Activated T-helper 17 cell treated with anti-CD3 and anti-CD28 coated beads, Interleukin-2, amount 50 U/mL, for 72 hours (primary cell): ENCODE measurements around the gene RETREG1. TPM values are rescaled to one million over a fixed set of nuclear protein-coding genes. Genes with fewer than 3 reads are reported as not detected.
"Not testable (repeated sequence)": the region's sequence is repeated elsewhere in the genome, so short reads cannot be mapped to it uniquely, and the experiment has no call there.

Source experiments
- ATAC-seq: fragments of 150-1000 bp; cut with Tn5 transposase; replicated peaks from 2 replicates; pipeline ENCODE4 v1.10.0; 2021; ENCODE audit warnings: mild to moderate bottlenecking, moderate library complexity
- H3K27ac Mint-ChIP-seq: one replicate; pipeline ENCODE4 v1.8.0; 2022; ENCODE audit warnings: mixed read lengths
- H3K27me3 Mint-ChIP-seq: one replicate; pipeline ENCODE4 v1.8.0; 2022; ENCODE audit warnings: mixed read lengths
- H3K36me3 Mint-ChIP-seq: one replicate; pipeline ENCODE4 v1.8.0; 2022; ENCODE audit warnings: low read depth, mild to moderate bottlenecking, mixed read lengths
- H3K4me1 Mint-ChIP-seq: one replicate; pipeline ENCODE4 v1.8.0; 2022; ENCODE audit warnings: mixed read lengths
- H3K4me3 Mint-ChIP-seq: one replicate; pipeline ENCODE4 v1.8.0; 2022; ENCODE audit warnings: mild to moderate bottlenecking, mixed read lengths
- H3K9me3 Mint-ChIP-seq: one replicate; pipeline ENCODE4 v1.8.0; 2022; ENCODE audit warnings: mixed read lengths
- total RNA-seq, 2 donors: library from RNA; stranded (reverse); gene quantifications; one replicate each; pipeline ENCODE4 v1.2.3, GENCODE V29; 2022

RETREG1 gene
- total RNA-seq, 2 donors from 2014 or later, result 8.4 to 13.5 TPM

- H3K4me3 Mint-ChIP-seq, result no peak overlapping the region
- no peak overlapping the region for H3K27ac Mint-ChIP-seq
- H3K9me3 Mint-ChIP-seq, result peaks cover 17% of the 10 kb centered on the region
- no peaks in the 10 kb centered on the region for H3K27me3 Mint-ChIP-seq
- ATAC-seq, result no peak
- peaks cover 5% of the 10 kb centered on the region for H3K4me1 Mint-ChIP-seq
- no peaks in the 10 kb centered on the region for H3K36me3 Mint-ChIP-seq
These were observed 123.5 kb downstream of the RETREG1 start for GRCh38 chr5:16493261-16493660.

GRCh38 chr5:16492398-16493140 is 124.2 kb downstream of the RETREG1 start:
- Mint-ChIP-seq H3K27ac (no peak overlapping the region), H3K27me3 (no peaks in the 10 kb centered on the region), H3K4me3 (no peak overlapping the region), H3K4me1 (peaks cover 11% of the 10 kb centered on the region), H3K36me3 (no peaks in the 10 kb centered on the region), H3K9me3 (peaks cover 12% of the 10 kb centered on the region)
- ATAC-seq, result no peak

- peaks cover 7% of the 10 kb centered on the region for H3K9me3 Mint-ChIP-seq
- no peak overlapping the region for H3K4me3 Mint-ChIP-seq
These were observed 125.9 kb downstream of the RETREG1 start for GRCh38 chr5:16490911-16491310.

GRCh38 chr5:16489322-16489791 is 127.4 kb downstream of the RETREG1 start:
- no peak for ATAC-seq
- H3K27me3 Mint-ChIP-seq, result no peaks in the 10 kb centered on the region
- H3K4me1 Mint-ChIP-seq, result peaks cover 20% of the 10 kb centered on the region
- H3K36me3 Mint-ChIP-seq, result no peaks in the 10 kb centered on the region
- no peak overlapping the region for H3K4me3 Mint-ChIP-seq
- no peaks in the 10 kb centered on the region for H3K9me3 Mint-ChIP-seq
- no peak overlapping the region for H3K27ac Mint-ChIP-seq

More at GRCh38 chr5:16490911-16491310, 125.9 kb downstream of the RETREG1 start:
- Mint-ChIP-seq H3K27ac (no peak overlapping the region), H3K4me1 (peaks cover 20% of the 10 kb centered on the region), H3K36me3 (no peaks in the 10 kb centered on the region), H3K27me3 (no peaks in the 10 kb centered on the region)
- no peak for ATAC-seq

GRCh38 chr5:16487456-16487855 is 129.3 kb downstream of the RETREG1 start:
- Mint-ChIP-seq H3K4me3 (no peak overlapping the region), H3K27me3 (no peaks in the 10 kb centered on the region), H3K36me3 (no peaks in the 10 kb centered on the region), H3K27ac (no peak overlapping the region), H3K4me1 (peaks cover 19% of the 10 kb centered on the region), H3K9me3 (no peaks in the 10 kb centered on the region)
- no peak for ATAC-seq

- peaks cover 19% of the 10 kb centered on the region for H3K4me1 Mint-ChIP-seq
- H3K27ac Mint-ChIP-seq, result no peak overlapping the region
- H3K9me3 Mint-ChIP-seq, result no peaks in the 10 kb centered on the region
- H3K27me3 Mint-ChIP-seq, result no peaks in the 10 kb centered on the region
- no peak overlapping the region for H3K4me3 Mint-ChIP-seq
- no peaks in the 10 kb centered on the region for H3K36me3 Mint-ChIP-seq
- ATAC-seq, result peak; percentile 64
These were observed 130.1 kb downstream of the RETREG1 start for GRCh38 chr5:16486711-16487111.

- Mint-ChIP-seq H3K36me3 (no peaks in the 10 kb centered on the region), H3K4me3 (no peak overlapping the region), H3K27ac (no peak overlapping the region), H3K9me3 (no peaks in the 10 kb centered on the region), H3K27me3 (no peaks in the 10 kb centered on the region), H3K4me1 (peaks cover 19% of the 10 kb centered on the region)
- no peak for ATAC-seq
These were observed 131.1 kb downstream of the RETREG1 start for GRCh38 chr5:16485656-16486055.

- peaks cover 7% of the 10 kb centered on the region for H3K36me3 Mint-ChIP-seq
- H3K4me1 Mint-ChIP-seq, result peaks cover 25% of the 10 kb centered on the region
- ATAC-seq, result no peak
- no peaks in the 10 kb centered on the region for H3K9me3 Mint-ChIP-seq
- no peak overlapping the region for H3K27ac Mint-ChIP-seq
- no peak overlapping the region for H3K4me3 Mint-ChIP-seq
- H3K27me3 Mint-ChIP-seq, result no peaks in the 10 kb centered on the region
These were observed 132.7 kb downstream of the RETREG1 start for GRCh38 chr5:16484081-16484480.

- Mint-ChIP-seq H3K36me3 (peaks cover 7% of the 10 kb centered on the region), H3K4me3 (no peak overlapping the region), H3K9me3 (no peaks in the 10 kb centered on the region), H3K27ac (no peak overlapping the region), H3K4me1 (peaks cover 26% of the 10 kb centered on the region), H3K27me3 (no peaks in the 10 kb centered on the region)
- ATAC-seq, result no peak
These were observed 133.4 kb downstream of the RETREG1 start for GRCh38 chr5:16483361-16483760.

GRCh38 chr5:16482891-16483290 is 133.9 kb downstream of the RETREG1 start:
- H3K4me3 Mint-ChIP-seq, result no peak overlapping the region

GRCh38 chr5:16480821-16481538 is 135.8 kb downstream of the RETREG1 start:
- Mint-ChIP-seq H3K4me1 (peaks cover 10% of the 10 kb centered on the region), H3K36me3 (peaks cover 7% of the 10 kb centered on the region), H3K4me3 (no peak overlapping the region), H3K9me3 (no peaks in the 10 kb centered on the region), H3K27me3 (no peaks in the 10 kb centered on the region), H3K27ac (no peak overlapping the region)
- no peak for ATAC-seq

More at GRCh38 chr5:16482891-16483290, 133.9 kb downstream of the RETREG1 start:
- no peak overlapping the region for H3K27ac Mint-ChIP-seq
- peaks cover 7% of the 10 kb centered on the region for H3K36me3 Mint-ChIP-seq
- no peaks in the 10 kb centered on the region for H3K27me3 Mint-ChIP-seq
- ATAC-seq, result no peak
- no peaks in the 10 kb centered on the region for H3K9me3 Mint-ChIP-seq
- peaks cover 21% of the 10 kb centered on the region for H3K4me1 Mint-ChIP-seq

GRCh38 chr5:16480144-16480543 is 136.7 kb downstream of the RETREG1 start:
- Mint-ChIP-seq H3K27ac (no peak overlapping the region), H3K9me3 (no peaks in the 10 kb centered on the region), H3K4me3 (no peak overlapping the region), H3K36me3 (peaks cover 11% of the 10 kb centered on the region), H3K4me1 (peaks cover 10% of the 10 kb centered on the region), H3K27me3 (no peaks in the 10 kb centered on the region)
- ATAC-seq, result no peak

GRCh38 chr5:16477541-16477940 is 139.3 kb downstream of the RETREG1 start:
- Mint-ChIP-seq H3K27me3 (no peaks in the 10 kb centered on the region), H3K4me3 (no peak overlapping the region), H3K4me1 (peaks cover 7% of the 10 kb centered on the region), H3K9me3 (no peaks in the 10 kb centered on the region), H3K27ac (no peak overlapping the region), H3K36me3 (peaks cover 20% of the 10 kb centered on the region)
- no peak for ATAC-seq

- not testable (repeated sequence) for H3K4me3 Mint-ChIP-seq, ATAC-seq, H3K27ac Mint-ChIP-seq, H3K9me3 Mint-ChIP-seq, H3K27me3 Mint-ChIP-seq, H3K4me1 Mint-ChIP-seq
- peaks cover 20% of the 10 kb centered on the region for H3K36me3 Mint-ChIP-seq
These were observed 140.4 kb downstream of the RETREG1 start for GRCh38 chr5:16476417-16476816.

GRCh38 chr5:16471387-16471786 is 145.4 kb downstream of the RETREG1 start:
- H3K27ac Mint-ChIP-seq, result no peak overlapping the region
- peaks cover 12% of the 10 kb centered on the region for H3K36me3 Mint-ChIP-seq
- no peak for ATAC-seq
- no peaks in the 10 kb centered on the region for H3K9me3 Mint-ChIP-seq
- no peaks in the 10 kb centered on the region for H3K27me3 Mint-ChIP-seq
- H3K4me3 Mint-ChIP-seq, result no peak overlapping the region
- H3K4me1 Mint-ChIP-seq, result peaks cover 26% of the 10 kb centered on the region
